OCI-LY1 (cell line): ENCODE measurements around the gene NLRP8.

ENCODE experiments used
- H2AFZ ChIP-seq: fragments of 200-600 bp; sonication (generic), shearing (Covaris generic); 2 replicates; pipeline ENCODE4 v1.6.0; 2014; ENCODE audit warnings: antibody characterized with exemption, mild to moderate bottlenecking, low read length
- H3F3A ChIP-seq: fragments of 200-600 bp; sonication (generic), shearing (Covaris generic); 2 replicates; pipeline ENCODE4 v1.6.0; 2014; ENCODE audit warnings: mild to moderate bottlenecking, antibody characterized with exemption, low read length, moderate library complexity; ENCODE audit not compliant: insufficient read depth
- H3K27ac ChIP-seq: fragments of 200-600 bp; sonication (generic); 2 replicates; pipeline ENCODE4 v1.5.1; 2014; ENCODE audit warnings: low read length, mixed run types, mild to moderate bottlenecking, low read depth; ENCODE audit not compliant: poor library complexity, severe bottlenecking
- H3K27me3 ChIP-seq: fragments of 200-600 bp; sonication (generic); 2 replicates; pipeline ENCODE4 v1.6.0; 2014; ENCODE audit warnings: antibody characterized with exemption, mild to moderate bottlenecking, low read length, moderate library complexity; ENCODE audit not compliant: insufficient read depth
- H3K36me3 ChIP-seq: fragments of 200-600 bp; sonication (generic); 2 replicates; pipeline ENCODE4 v1.6.1; 2014; ENCODE audit warnings: mild to moderate bottlenecking, antibody characterized with exemption, low read length, moderate library complexity, mixed read lengths; ENCODE audit not compliant: insufficient read depth
- H3K4me1 ChIP-seq: fragments of 200-600 bp; sonication (generic); 2 replicates; pipeline ENCODE4 v1.5.1; 2014; ENCODE audit warnings: mild to moderate bottlenecking, low read length, moderate library complexity; ENCODE audit not compliant: insufficient read depth, severe bottlenecking
- H3K4me2 ChIP-seq: fragments of 200-600 bp; sonication (generic), shearing (Covaris generic); 2 replicates; pipeline ENCODE4 v1.6.1; 2014; ENCODE audit warnings: low read length
- H3K4me3 ChIP-seq: fragments of 200-600 bp; sonication (generic); 2 replicates; pipeline ENCODE4 v1.5.1; 2014; ENCODE audit warnings: low read length, low read depth, mild to moderate bottlenecking, mixed read lengths; ENCODE audit not compliant: poor library complexity, severe bottlenecking
- H3K79me2 ChIP-seq: fragments of 200-600 bp; shearing (Covaris generic); 2 replicates; pipeline ENCODE4 v1.6.1; 2016; ENCODE audit warnings: mixed run types, low read length, mixed read lengths; ENCODE audit not compliant: insufficient read depth
- H3K9ac ChIP-seq: fragments of 200-600 bp; sonication (generic), shearing (Covaris generic); 2 replicates; pipeline ENCODE4 v1.6.1; 2014; ENCODE audit warnings: mild to moderate bottlenecking, low read length, mixed read lengths
- H3K9me2 ChIP-seq: fragments of 200-600 bp; sonication (generic), shearing (Covaris generic); 2 replicates; pipeline ENCODE4 v1.6.1; 2014; ENCODE audit warnings: low read depth, mild to moderate bottlenecking, low read length, mixed read lengths
- H3K9me3 ChIP-seq: fragments of 200-600 bp; shearing (Covaris generic); 2 replicates; pipeline ENCODE4 v1.6.1; 2014; ENCODE audit warnings: low read length, mixed read lengths
- H4K20me1 ChIP-seq: fragments of 200-600 bp; sonication (generic), shearing (Covaris generic); 2 replicates; pipeline ENCODE4 v1.6.0; 2016; ENCODE audit warnings: mild to moderate bottlenecking, low read length; ENCODE audit not compliant: insufficient read depth
- CTCF ChIP-seq: fragments of 200-600 bp; sonication (generic), shearing (Covaris generic); IDR thresholded peaks from 2 replicates; pipeline ENCODE4 v1.5.1; 2017; ENCODE audit warnings: mild to moderate bottlenecking, antibody characterized with exemption, low read length, moderate library complexity, mixed read lengths
- EZH2 ChIP-seq: fragments of 200-600 bp; sonication (generic), shearing (Covaris generic); IDR thresholded peaks from 2 replicates; pipeline ENCODE4 v1.8.0; 2017; ENCODE audit warnings: borderline replicate concordance, mixed run types, mild to moderate bottlenecking, antibody characterized with exemption, low read length, moderate library complexity, mixed read lengths

NLRP8 gene

GRCh38 chr19:55947532-55947931, at the start of gene NLRP8:
Gene NLRP8, plus strand, starts transcription at chr19:55947832.
- Histone ChIP-seq H2AFZ (no peak within 1 kb of the TSS), H4K20me1 (no peaks in the 10 kb centered on the region), H3K36me3 (no peaks in the 10 kb centered on the region), H3F3A (no peaks in the 10 kb centered on the region), H3K9me2 (no peaks in the 10 kb centered on the region), H3K9ac (no peak within 1 kb of the TSS), H3K4me1 (no peaks in the 10 kb centered on the region), H3K79me2 (no peaks in the 10 kb centered on the region), H3K4me3 (no peak within 1 kb of the TSS), H3K27ac (no peak within 1 kb of the TSS), H3K27me3 (no peaks in the 10 kb centered on the region), H3K9me3 (no peaks in the 10 kb centered on the region), H3K4me2 (no peak within 1 kb of the TSS)
- no peak for TF ChIP-seq EZH2

GRCh38 chr19:55898911-55899310, 48.7 kb upstream of the NLRP8 start:
- TF ChIP-seq EZH2 (no peak), CTCF (no peak)
- Histone ChIP-seq H3K27me3 (no peaks in the 10 kb centered on the region; the same call in 1 of the 2 replicates), H4K20me1 (no peaks in the 10 kb centered on the region), H3F3A (no peaks in the 10 kb centered on the region), H3K79me2 (no peaks in the 10 kb centered on the region), H3K4me3 (no peak overlapping the region), H3K36me3 (no peaks in the 10 kb centered on the region), H3K4me1 (no peaks in the 10 kb centered on the region), H3K9me3 (no peaks in the 10 kb centered on the region), H3K4me2 (no peak overlapping the region), H3K9me2 (no peaks in the 10 kb centered on the region), H3K9ac (no peak overlapping the region), H2AFZ (no peak overlapping the region), H3K27ac (no peak overlapping the region)

- no peak overlapping the region for H3K9ac ChIP-seq
- H2AFZ ChIP-seq: no peak overlapping the region
- H3K27me3 ChIP-seq: no peaks in the 10 kb centered on the region; the same call in 1 of the 2 replicates
- H3K4me2 ChIP-seq: no peak overlapping the region
- H3K36me3 ChIP-seq: no peaks in the 10 kb centered on the region
- H3F3A ChIP-seq: no peaks in the 10 kb centered on the region
- no peaks in the 10 kb centered on the region for H4K20me1 ChIP-seq
- H3K9me2 ChIP-seq: no peaks in the 10 kb centered on the region
- TF ChIP-seq EZH2: no peak
- no peak for TF ChIP-seq CTCF
- no peak overlapping the region for H3K4me3 ChIP-seq
- H3K79me2 ChIP-seq: no peaks in the 10 kb centered on the region
- no peak overlapping the region for H3K27ac ChIP-seq
- H3K9me3 ChIP-seq: no peaks in the 10 kb centered on the region
- no peaks in the 10 kb centered on the region for H3K4me1 ChIP-seq
Measured at GRCh38 chr19:55901369-55902079, 46.1 kb upstream of the NLRP8 start.
